ENCODE measurements around the gene CLIC6. TPM values are rescaled to one million over a fixed set of nuclear protein-coding genes. Genes with fewer than 3 reads are reported as not detected.
"Not testable (repeated sequence)": the region's sequence is repeated elsewhere in the genome, so short reads cannot be mapped to it uniquely, and the experiment has no call there.

Gene CLIC6
- total RNA-seq, 4 donors from 2014 or later: 2.5 to 10.0 (median 3.7) TPM

DNA sequence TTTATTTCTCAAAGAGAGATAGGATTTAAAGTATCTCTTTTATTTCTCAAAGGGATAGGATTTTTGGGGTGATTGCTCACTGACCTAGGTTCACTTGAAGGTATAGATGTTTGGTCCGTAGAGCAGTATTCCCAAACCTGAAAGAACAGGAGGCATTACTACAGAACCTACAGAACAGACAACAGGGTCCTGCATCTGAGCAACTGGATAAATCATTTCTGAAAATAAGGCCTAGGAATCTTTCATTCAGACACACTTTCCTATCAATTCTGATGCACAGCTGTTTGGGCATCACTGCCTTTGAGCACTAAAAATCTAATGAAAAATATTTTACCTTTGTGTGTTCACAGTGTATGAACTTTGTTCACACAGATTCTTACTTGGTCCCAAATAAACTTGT, 17.2 kb upstream of the CLIC6 start:
- H3K27me3 ChIP-seq: peaks cover 11% of the 10 kb centered on the region
- WGBS: 87% methylated on average over 1 of the region's 1 CpG
- DNase-seq (ENCODE audit: low spot score in 2 of 2): no peak
- no peaks in the 10 kb centered on the region for H3K9me3 ChIP-seq
- no peak overlapping the region for H3K4me3 ChIP-seq
- no peaks in the 10 kb centered on the region for H3K36me3 ChIP-seq
- H3K4me1 ChIP-seq: no peaks in the 10 kb centered on the region
- no peak for TF ChIP-seq EP300 (IDR thresholded peaks at IDR 0.05)
- TF ChIP-seq, protein P1, sequence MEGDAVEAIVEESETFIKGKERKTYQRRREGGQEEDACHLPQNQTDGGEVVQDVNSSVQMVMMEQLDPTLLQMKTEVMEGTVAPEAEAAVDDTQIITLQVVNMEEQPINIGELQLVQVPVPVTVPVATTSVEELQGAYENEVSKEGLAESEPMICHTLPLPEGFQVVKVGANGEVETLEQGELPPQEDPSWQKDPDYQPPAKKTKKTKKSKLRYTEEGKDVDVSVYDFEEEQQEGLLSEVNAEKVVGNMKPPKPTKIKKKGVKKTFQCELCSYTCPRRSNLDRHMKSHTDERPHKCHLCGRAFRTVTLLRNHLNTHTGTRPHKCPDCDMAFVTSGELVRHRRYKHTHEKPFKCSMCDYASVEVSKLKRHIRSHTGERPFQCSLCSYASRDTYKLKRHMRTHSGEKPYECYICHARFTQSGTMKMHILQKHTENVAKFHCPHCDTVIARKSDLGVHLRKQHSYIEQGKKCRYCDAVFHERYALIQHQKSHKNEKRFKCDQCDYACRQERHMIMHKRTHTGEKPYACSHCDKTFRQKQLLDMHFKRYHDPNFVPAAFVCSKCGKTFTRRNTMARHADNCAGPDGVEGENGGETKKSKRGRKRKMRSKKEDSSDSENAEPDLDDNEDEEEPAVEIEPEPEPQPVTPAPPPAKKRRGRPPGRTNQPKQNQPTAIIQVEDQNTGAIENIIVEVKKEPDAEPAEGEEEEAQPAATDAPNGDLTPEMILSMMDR (IDR thresholded peaks at IDR 0.05): no peak
- TF ChIP-seq POLR2AphosphoS5 (IDR thresholded peaks at IDR 0.05): no peak
- no peak for TF ChIP-seq POLR2A (IDR thresholded peaks at IDR 0.05)
- H3K27ac ChIP-seq: no peak overlapping the region

DNA sequence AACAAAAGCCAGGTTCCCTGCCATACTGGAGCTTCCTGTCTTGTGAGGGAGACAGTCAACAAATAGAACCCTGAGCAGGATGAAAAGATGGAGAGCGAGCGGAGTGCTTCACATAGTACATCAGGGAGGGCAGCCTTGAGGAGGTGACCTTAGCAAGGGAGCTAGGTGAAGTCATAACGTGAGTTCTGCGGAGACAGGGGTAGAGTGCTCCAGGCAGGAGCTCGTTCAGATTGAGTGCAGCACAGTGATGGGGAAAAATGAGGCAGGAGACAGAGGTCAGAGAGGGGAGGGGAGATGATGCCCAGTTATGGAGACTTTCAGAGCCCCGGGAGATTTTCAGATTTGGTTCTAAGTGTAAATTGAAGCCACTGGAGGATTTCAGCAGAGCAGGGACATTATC, 15.3 kb upstream of the CLIC6 start:
- WGBS: 88% methylated on average over 6 of the region's 6 CpGs
- no peak for DNase-seq (ENCODE audit: low spot score in 2 of 2)
- Histone ChIP-seq H3K27ac (no peak overlapping the region), H3K9me3 (no peaks in the 10 kb centered on the region), H3K27me3 (peaks cover 14% of the 10 kb centered on the region), H3K4me1 (no peaks in the 10 kb centered on the region), H3K36me3 (no peaks in the 10 kb centered on the region), H3K4me3 (no peak overlapping the region)
- TF ChIP-seq EP300 (IDR thresholded peaks at IDR 0.05): no peak

DNA sequence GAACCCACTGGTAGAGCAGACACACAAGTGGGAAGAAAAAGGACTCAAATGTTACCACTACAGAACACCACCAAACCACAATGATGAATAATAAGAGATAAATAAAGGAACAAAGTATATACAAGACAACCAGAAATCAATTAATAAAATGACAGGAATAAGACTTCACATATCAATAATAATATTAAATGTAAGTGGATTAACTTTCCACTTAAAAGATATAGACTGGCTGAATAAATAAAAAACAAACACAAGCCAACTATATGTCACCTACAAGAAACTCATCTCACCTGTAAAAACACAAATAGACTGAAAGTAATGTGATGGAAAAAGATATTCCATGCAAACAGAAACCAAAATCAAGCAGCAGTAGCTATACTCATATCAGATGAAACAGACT, 6.9 kb upstream of the CLIC6 start:
- Histone ChIP-seq H3K4me1 (no peaks in the 10 kb centered on the region), H3K27me3 (peaks cover 1% of the 10 kb centered on the region), H3K9me3 (peaks cover 9% of the 10 kb centered on the region), H3K27ac (no peak overlapping the region), H3K4me3 (no peak overlapping the region), H3K36me3 (no peaks in the 10 kb centered on the region)
- DNase-seq (ENCODE audit: low spot score in 2 of 2): no peak
- TF ChIP-seq POLR2AphosphoS5 (IDR thresholded peaks at IDR 0.05) (no peak), POLR2A (IDR thresholded peaks at IDR 0.05) (no peak), EP300 (IDR thresholded peaks at IDR 0.05) (no peak)
- TF ChIP-seq, protein P1 (IDR thresholded peaks at IDR 0.05): no peak

DNA sequence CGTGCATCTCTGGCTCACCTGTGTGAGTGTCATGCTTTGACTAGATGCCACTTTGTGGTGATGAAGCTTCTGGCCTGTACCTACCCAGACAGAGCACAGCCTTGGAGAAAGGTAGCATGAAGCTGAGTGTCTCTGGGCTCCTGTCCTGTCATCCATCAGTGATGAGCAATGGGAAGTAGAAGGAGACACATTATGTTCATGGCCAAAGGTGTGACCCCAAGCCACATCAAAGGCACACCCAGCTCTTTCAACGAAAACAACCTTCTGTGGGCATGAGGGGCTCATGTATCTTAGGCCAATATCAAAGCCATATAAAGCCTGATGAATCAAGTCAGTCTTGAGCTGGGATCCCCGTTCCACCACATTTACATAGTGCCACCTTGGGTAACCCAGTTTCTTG, 1.0 kb upstream of the CLIC6 start:
- no peaks in the 10 kb centered on the region for H3K36me3 ChIP-seq
- no peak overlapping the region for H3K4me3 ChIP-seq
- 77% methylated on average over 3 of the region's 3 CpGs for WGBS
- no peaks in the 10 kb centered on the region for H3K9me3 ChIP-seq
- H3K27ac ChIP-seq: no peak overlapping the region
- peaks cover 41% of the 10 kb centered on the region for H3K27me3 ChIP-seq
- TF ChIP-seq POLR2A (IDR thresholded peaks at IDR 0.05) (no peak), POLR2AphosphoS5 (IDR thresholded peaks at IDR 0.05) (no peak), EP300 (IDR thresholded peaks at IDR 0.05) (no peak)
- TF ChIP-seq, protein P1 (IDR thresholded peaks at IDR 0.05): no peak
- H3K4me1 ChIP-seq: peaks cover 26% of the 10 kb centered on the region
- no peak for DNase-seq (ENCODE audit: low spot score in 2 of 2)

DNA sequence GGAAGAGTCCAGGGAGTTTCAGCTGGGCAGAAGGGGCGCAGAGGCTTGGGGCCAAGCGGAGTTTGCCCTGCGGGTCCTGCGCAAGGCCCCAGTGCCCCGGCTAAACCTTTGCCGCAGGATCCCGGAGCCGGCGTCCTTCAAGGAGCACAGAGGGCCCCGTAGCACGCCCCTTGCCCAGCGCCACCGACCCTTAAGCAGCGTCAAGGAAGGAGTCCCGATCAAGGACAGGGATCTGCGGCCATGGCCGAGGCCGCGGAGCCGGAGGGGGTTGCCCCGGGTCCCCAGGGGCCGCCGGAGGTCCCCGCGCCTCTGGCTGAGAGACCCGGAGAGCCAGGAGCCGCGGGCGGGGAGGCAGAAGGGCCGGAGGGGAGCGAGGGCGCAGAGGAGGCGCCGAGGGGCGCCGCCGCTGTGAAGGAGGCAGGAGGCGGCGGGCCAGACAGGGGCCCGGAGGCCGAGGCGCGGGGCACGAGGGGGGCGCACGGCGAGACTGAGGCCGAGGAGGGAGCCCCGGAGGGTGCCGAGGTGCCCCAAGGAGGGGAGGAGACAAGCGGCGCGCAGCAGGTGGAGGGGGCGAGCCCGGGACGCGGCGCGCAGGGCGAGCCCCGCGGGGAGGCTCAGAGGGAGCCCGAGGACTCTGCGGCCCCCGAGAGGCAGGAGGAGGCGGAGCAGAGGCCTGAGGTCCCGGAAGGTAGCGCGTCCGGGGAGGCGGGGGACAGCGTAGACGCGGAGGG, 520 bp downstream of the CLIC6 start:
- peak in 1 of 2 donors; percentile 69 for DNase-seq (ENCODE audit: low spot score in 2 of 2)
- H3K36me3 ChIP-seq: no peaks in the 10 kb centered on the region
- H3K27me3 ChIP-seq: peaks cover 52% of the 10 kb centered on the region
- peaks cover 26% of the 10 kb centered on the region for H3K4me1 ChIP-seq
- WGBS: 3% methylated on average over 23 of the region's 74 CpGs
- peak overlapping the region; percentile 72 for H3K27ac ChIP-seq
- H3K9me3 ChIP-seq: no peaks in the 10 kb centered on the region
- TF ChIP-seq, protein P1 (IDR thresholded peaks at IDR 0.05): no peak
- no peak for TF ChIP-seq POLR2AphosphoS5 (IDR thresholded peaks at IDR 0.05)
- no peak for TF ChIP-seq POLR2A (IDR thresholded peaks at IDR 0.05)
- no peak for TF ChIP-seq EP300 (IDR thresholded peaks at IDR 0.05)
- H3K4me3 ChIP-seq: peak overlapping the region; percentile 62

DNA sequence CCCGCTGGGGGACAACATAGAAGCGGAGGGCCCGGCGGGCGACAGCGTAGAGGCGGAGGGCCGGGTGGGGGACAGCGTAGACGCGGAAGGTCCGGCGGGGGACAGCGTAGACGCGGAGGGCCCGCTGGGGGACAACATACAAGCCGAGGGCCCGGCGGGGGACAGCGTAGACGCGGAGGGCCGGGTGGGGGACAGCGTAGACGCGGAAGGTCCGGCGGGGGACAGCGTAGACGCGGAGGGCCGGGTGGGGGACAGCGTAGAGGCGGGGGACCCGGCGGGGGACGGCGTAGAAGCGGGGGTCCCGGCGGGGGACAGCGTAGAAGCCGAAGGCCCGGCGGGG, 1.1 kb downstream of the CLIC6 start:
- Histone ChIP-seq H3K27me3 (peaks cover 52% of the 10 kb centered on the region), H3K4me3 (peak overlapping the region; percentile 62), H3K27ac (peak overlapping the region; percentile 72), H3K4me1 (peaks cover 26% of the 10 kb centered on the region)
- DNase-seq (ENCODE audit: low spot score in 2 of 2); H3K36me3 ChIP-seq; H3K9me3 ChIP-seq: not testable (repeated sequence)
- 2% methylated on average over 19 of the region's 46 CpGs for WGBS

All from suprapubic skin (tissue), 4 donors.